Gastroesophageal sphincter (tissue), 4 donors: ENCODE measurements around the gene PRKG1. TPM values are rescaled to one million over a fixed set of nuclear protein-coding genes. Genes with fewer than 3 reads are reported as not detected.

Experiments used
- ATAC-seq: fragments of 150-250 bp; one replicate; pipeline ENCODE4 v1.9.1; 2016; ENCODE audit warnings: mild to moderate bottlenecking, moderate library complexity
- H3K27ac ChIP-seq, 4 donors: fragments of 200-600 bp; sonication (generic) in 3 of 4; 1 replicate in 3 of 4; 2 replicates in 1 of 4; pipeline ENCODE4 v1.5.1; 2016 to 2019
- H3K27me3 ChIP-seq: fragments of 200-600 bp; sonication (generic); one replicate; pipeline ENCODE4 v1.5.1; 2019
- H3K36me3 ChIP-seq, 2 donors: fragments of 200-600 bp; sonication (generic); one replicate each; pipeline ENCODE4 v1.5.1; 2019; ENCODE audit warnings: control low read depth in 1 of 2
- H3K4me1 ChIP-seq, 3 donors: fragments of 200-600 bp; sonication (generic); 1 replicate in 2 of 3; 2 replicates in 1 of 3; pipeline ENCODE4 v1.5.1; 2016 to 2019; ENCODE audit warnings: control low read depth in 2 of 3
- H3K4me3 ChIP-seq, 2 donors: fragments of 200-600 bp; sonication (generic); one replicate each; pipeline ENCODE4 v1.5.1; 2019; ENCODE audit warnings: mild to moderate bottlenecking in 1 of 2, moderate library complexity in 1 of 2
- H3K9me3 ChIP-seq, 3 donors: fragments of 200-600 bp; sonication (generic); one replicate each; pipeline ENCODE4 v1.5.1; 2017 to 2019; ENCODE audit warnings: control low read depth in 2 of 3
- CTCF ChIP-seq, 4 experiments: fragments of 200-600 bp in 2 of 4; fragments of 450-650 bp in 2 of 4; sonication (generic) in 1 of 4; IDR thresholded peaks; one replicate each; pipeline ENCODE4 v1.5.1; 2017 to 2019; ENCODE audit warnings: antibody characterized with exemption in 4 of 4, mild to moderate bottlenecking in 2 of 4, moderate library complexity in 2 of 4
- EP300 ChIP-seq: sonication (generic); formaldehyde crosslinking; IDR thresholded peaks from one replicate; pipeline ENCODE4 v1.6.1; 2017; ENCODE audit warnings: antibody characterized with exemption, mild to moderate bottlenecking
- POLR2A ChIP-seq, 2 donors: fragments of 450-650 bp; IDR thresholded peaks; one replicate each; pipeline ENCODE4 v1.6.1; 2017; ENCODE audit warnings: antibody characterized with exemption in 2 of 2, mild to moderate bottlenecking in 2 of 2, moderate library complexity in 1 of 2
- POLR2AphosphoS5 ChIP-seq: sonication (generic); formaldehyde crosslinking; IDR thresholded peaks from one replicate; pipeline ENCODE4 v1.6.1; 2017; ENCODE audit warnings: antibody characterized with exemption
- WGBS, 2 donors: methylation state at CpG; one replicate each; pipeline ENCODE4 v1.1.5; 2018; ENCODE audit warnings: low coverage in 1 of 2; 5-methylcytosine and 5-hydroxymethylcytosine counted together
- total RNA-seq, 4 donors: library from RNA; depleted of rRNA; stranded (reverse); fragments of >200 nt; gene quantifications; one replicate each; pipeline ENCODE4 v1.1.0, GENCODE V29; 2016

Gene PRKG1
- total RNA-seq, 4 donors from 2014 or later = 27.5 to 73.2 (median 39.2) TPM

DNA sequence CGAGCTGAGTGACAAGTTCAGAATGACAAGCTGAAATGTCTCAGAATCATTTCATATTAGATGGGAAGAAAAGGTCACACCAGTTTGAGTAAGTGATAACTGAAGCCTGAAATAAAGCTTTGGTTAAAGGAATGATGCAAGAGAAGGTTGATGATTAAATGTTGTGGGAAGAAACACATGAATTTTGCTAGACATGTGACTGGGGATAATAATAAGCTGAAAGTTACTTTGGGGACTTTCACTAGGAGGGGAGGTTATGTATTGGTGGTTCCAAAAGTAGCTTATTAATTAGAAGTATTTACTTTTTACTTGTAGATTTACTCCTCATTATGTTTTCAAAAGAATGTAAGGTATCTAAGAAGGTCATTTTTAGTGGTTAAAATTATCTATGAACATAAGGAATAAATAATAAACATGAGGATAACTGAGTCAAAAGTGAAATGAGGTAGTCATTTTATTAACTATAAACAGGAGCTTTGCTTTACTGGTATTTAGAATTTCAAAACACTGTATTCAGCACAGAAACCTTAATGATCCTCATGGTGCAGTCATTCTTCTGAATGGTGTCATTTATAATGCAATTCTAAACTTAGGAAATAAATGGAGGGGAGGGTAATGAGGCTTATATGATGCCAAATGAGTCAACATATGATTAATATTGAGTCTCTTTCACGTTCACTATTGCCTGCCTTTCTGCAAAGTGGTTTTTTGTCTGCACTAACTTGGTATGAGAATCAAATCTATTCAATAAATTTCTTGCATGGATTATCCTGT, 63.7 kb downstream of the PRKG1 start:
- H3K36me3 ChIP-seq = no peaks in the 10 kb centered on the region
- no peak overlapping the region for H3K27ac ChIP-seq
- H3K27me3 ChIP-seq = no peaks in the 10 kb centered on the region
- H3K4me1 ChIP-seq = peaks cover 0 to 11% (median 0%) of the 10 kb centered on the region in 3 donors
- 54 to 62% methylated on average over 2 of the region's 2 CpGs for WGBS, 2 donors
- no peaks in the 10 kb centered on the region for H3K9me3 ChIP-seq
- H3K4me3 ChIP-seq = no peak overlapping the region
- TF ChIP-seq POLR2A (IDR thresholded peaks at IDR 0.05) (no peak), CTCF (IDR thresholded peaks at IDR 0.05) (no peak), POLR2AphosphoS5 (no peak), EP300 (no peak)
- no peak for ATAC-seq

DNA sequence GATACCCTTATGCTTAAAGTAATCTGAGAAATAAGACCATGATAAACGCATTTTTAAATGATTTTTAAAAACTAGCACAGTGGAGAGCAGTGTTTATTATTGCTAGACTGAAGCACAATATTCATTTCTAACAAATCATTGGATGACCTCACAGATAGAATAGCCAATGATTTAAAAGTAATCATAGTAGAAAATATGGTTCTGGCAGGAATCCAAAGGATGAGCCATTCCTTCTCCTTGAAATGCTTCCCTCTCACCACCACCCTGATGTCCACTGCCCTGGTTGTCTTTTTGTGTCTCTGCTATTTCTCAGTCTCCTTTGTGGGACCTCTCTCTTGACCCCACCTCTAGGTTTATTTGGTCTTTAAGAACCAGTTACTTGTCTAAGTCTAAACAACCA, 64.9 kb downstream of the PRKG1 start:
- Histone ChIP-seq H3K9me3 (no peaks in the 10 kb centered on the region), H3K4me3 (no peak overlapping the region), H3K27ac (no peak overlapping the region), H3K4me1 (peaks cover 0 to 15% (median 0%) of the 10 kb centered on the region in 3 donors), H3K27me3 (no peaks in the 10 kb centered on the region), H3K36me3 (no peaks in the 10 kb centered on the region)
- ATAC-seq = no peak
- TF ChIP-seq POLR2AphosphoS5 = no peak
- WGBS, 2 donors = 100% methylated on average over 1 of the region's 1 CpG

DNA sequence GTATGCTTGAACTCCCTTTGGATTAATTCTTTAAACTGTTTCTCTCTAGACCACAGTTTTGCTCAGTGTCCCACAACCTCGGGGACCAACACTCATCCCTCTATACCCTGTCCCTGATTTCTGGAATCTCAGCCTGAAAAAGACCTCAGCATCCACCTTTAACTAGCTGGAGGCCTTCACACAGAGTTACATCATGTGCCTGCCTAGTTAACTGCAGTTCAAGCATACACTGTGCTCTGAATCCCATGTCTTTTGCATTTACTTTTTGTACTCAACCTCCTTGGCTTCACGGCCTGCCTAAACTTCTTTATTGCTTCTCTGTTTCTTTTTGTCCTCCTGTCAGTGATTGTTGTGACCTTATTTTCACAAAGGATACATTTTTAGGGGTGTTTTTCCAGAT, 66.7 kb downstream of the PRKG1 start:
- WGBS, 2 donors = 57 to 61% methylated on average over 1 to 2 of the region's 2 CpGs
- no peak for TF ChIP-seq CTCF (IDR thresholded peaks at IDR 0.05)
- TF ChIP-seq POLR2AphosphoS5 = no peak
- TF ChIP-seq EP300 = no peak
- TF ChIP-seq POLR2A (IDR thresholded peaks at IDR 0.05) = no peak
- Histone ChIP-seq H3K36me3 (no peaks in the 10 kb centered on the region), H3K4me1 (peaks cover 0 to 34% (median 3%) of the 10 kb centered on the region in 3 donors), H3K9me3 (no peaks in the 10 kb centered on the region), H3K27me3 (no peaks in the 10 kb centered on the region), H3K4me3 (no peak overlapping the region), H3K27ac (no peak overlapping the region)
- no peak for ATAC-seq

DNA sequence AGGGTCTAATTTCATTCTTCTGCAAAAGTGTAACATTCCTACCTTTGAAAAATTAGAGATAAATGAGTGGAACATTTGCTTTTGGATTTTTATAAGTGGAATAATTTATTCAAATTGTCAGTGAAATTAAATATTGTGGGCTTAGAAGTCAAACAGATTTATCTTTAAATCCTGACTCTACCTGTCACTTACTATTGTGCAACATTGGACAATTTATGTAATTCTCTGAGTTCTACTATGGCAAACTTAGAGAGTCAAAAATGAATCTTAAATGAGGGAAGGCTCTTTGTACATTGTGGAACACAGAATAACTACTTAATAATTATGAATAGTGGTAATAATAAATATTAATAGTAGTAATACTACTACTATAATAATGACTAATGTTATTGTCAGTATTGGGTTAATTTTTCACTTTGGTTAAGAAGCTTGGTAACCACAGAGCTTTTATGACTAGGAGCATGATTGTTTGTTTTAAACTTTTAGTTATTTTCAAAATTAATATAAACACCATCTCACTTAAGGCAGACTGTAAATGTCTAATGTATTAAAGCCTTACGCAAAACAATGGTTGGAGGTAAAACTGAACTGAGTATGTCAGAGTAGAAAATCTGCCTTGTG, 70.0 kb downstream of the PRKG1 start:
- peaks cover 0 to 34% (median 3%) of the 10 kb centered on the region in 3 donors for H3K4me1 ChIP-seq
- H3K27me3 ChIP-seq = no peaks in the 10 kb centered on the region
- WGBS, 2 donors = 92 to 100% methylated on average over 1 of the region's 1 CpG
- TF ChIP-seq POLR2AphosphoS5 = no peak
- TF ChIP-seq POLR2A (IDR thresholded peaks at IDR 0.05) = no peak
- no peak for TF ChIP-seq EP300
- no peak for TF ChIP-seq CTCF (IDR thresholded peaks at IDR 0.05)
- H3K9me3 ChIP-seq = no peaks in the 10 kb centered on the region
- no peak overlapping the region for H3K4me3 ChIP-seq
- no peak overlapping the region for H3K27ac ChIP-seq
- no peaks in the 10 kb centered on the region for H3K36me3 ChIP-seq
- no peak for ATAC-seq

DNA sequence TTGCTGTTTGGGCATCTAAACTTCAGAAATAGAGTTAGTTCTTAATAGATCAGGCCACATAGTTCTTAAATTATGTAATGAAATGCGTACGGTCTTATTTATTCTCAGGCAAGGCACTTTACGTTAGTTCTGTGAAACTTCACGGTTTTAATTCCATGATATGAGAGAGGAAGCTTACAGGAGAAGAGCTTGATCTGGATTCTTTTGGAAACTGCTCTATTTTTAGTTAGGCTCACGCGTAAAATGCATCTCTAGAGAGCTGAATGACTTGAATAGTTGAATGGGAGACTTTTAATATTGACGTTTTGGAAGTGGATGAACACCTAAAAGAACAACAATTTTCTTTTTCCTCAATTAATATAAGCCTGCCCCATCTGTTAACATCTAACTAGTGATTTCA, 71.1 kb downstream of the PRKG1 start:
- no peak overlapping the region for H3K4me3 ChIP-seq
- no peak for TF ChIP-seq CTCF (IDR thresholded peaks at IDR 0.05)
- no peak for TF ChIP-seq POLR2AphosphoS5
- no peak for TF ChIP-seq EP300
- TF ChIP-seq POLR2A (IDR thresholded peaks at IDR 0.05) = no peak
- H3K27me3 ChIP-seq = no peaks in the 10 kb centered on the region
- no peak for ATAC-seq
- H3K27ac ChIP-seq = peak overlapping the region in 3 of 4 donors; percentile 9 to 29 (median 14)
- H3K4me1 ChIP-seq = peaks cover 0 to 32% (median 3%) of the 10 kb centered on the region in 3 donors
- H3K9me3 ChIP-seq = no peaks in the 10 kb centered on the region
- H3K36me3 ChIP-seq = no peaks in the 10 kb centered on the region
- WGBS, 2 donors = 31 to 41% methylated on average over 7 of the region's 7 CpGs
